GM23338 (cell line): ENCODE results near the gene SCNN1A. TPM values are rescaled to one million over a fixed set of nuclear protein-coding genes. Genes with fewer than 3 reads are reported as not detected.

Source experiments
- ATAC-seq: fragments of 200-7000 bp; cut with Tn5 transposase; 3 replicates; pipeline ENCODE4 v1.9.1; 2020
- DNase-seq: peaks from one replicate; pipeline ENCODE4 v3.0.0-alpha.2; 2015; ENCODE audit warnings: low spot score
- H2AFZ ChIP-seq: fragments of 200-600 bp; sonication (generic); 2 replicates; pipeline ENCODE4 v1.8.0; 2016; ENCODE audit warnings: antibody characterized with exemption, mild to moderate bottlenecking, moderate library complexity
- H3F3A ChIP-seq: fragments of 200-600 bp; sonication (generic); replicated peaks from 2 replicates; pipeline ENCODE4 v1.8.0; 2017; ENCODE audit warnings: antibody characterized with exemption, mixed run types, low read depth
- H3K27ac ChIP-seq: fragments of 200-600 bp; sonication (generic); 2 replicates; pipeline ENCODE4 v1.6.1; 2016; ENCODE audit warnings: low read depth
- H3K27me3 ChIP-seq: fragments of 200-600 bp; sonication (generic); 2 replicates; pipeline ENCODE4 v1.8.0; 2016; ENCODE audit warnings: mild to moderate bottlenecking, mixed run types, moderate library complexity; ENCODE audit not compliant: insufficient read depth
- H3K36me3 ChIP-seq: fragments of 200-600 bp; sonication (generic); 2 replicates; pipeline ENCODE4 v1.8.0; 2016; ENCODE audit warnings: mild to moderate bottlenecking; ENCODE audit not compliant: insufficient read depth
- H3K4me1 ChIP-seq: fragments of 200-600 bp; sonication (generic); 2 replicates; pipeline ENCODE4 v1.8.0; 2016; ENCODE audit warnings: mild to moderate bottlenecking, moderate library complexity; ENCODE audit not compliant: insufficient read depth
- H3K4me2 ChIP-seq: fragments of 200-600 bp; sonication (generic); 2 replicates; pipeline ENCODE4 v1.7.1; 2017; ENCODE audit warnings: mixed run types
- H3K4me3 ChIP-seq: fragments of 200-600 bp; sonication (generic); 2 replicates; pipeline ENCODE4 v1.6.1; 2016; ENCODE audit warnings: mixed run types
- H3K79me2 ChIP-seq: fragments of 200-600 bp; sonication (generic); replicated peaks from 2 replicates; pipeline ENCODE4 v1.8.0; 2017; ENCODE audit warnings: mild to moderate bottlenecking; ENCODE audit not compliant: insufficient read depth
- H3K9me2 ChIP-seq: fragments of 200-600 bp; sonication (generic); 2 replicates; pipeline ENCODE4 v1.8.0; 2017; ENCODE audit not compliant: insufficient read depth
- H4K20me1 ChIP-seq: fragments of 200-600 bp; sonication (generic); replicated peaks from 2 replicates; pipeline ENCODE4 v1.8.0; 2017; ENCODE audit warnings: mild to moderate bottlenecking; ENCODE audit not compliant: insufficient read depth
- H3K27ac Mint-ChIP-seq: 2 replicates; pipeline ENCODE4 v1.8.0; 2020; ENCODE audit warnings: inconsistent platforms, mild to moderate bottlenecking, moderate library complexity, mixed read lengths
- H3K27me3 Mint-ChIP-seq: 3 replicates; pipeline ENCODE4 v1.8.0; 2022; ENCODE audit warnings: low read depth, mild to moderate bottlenecking, moderate library complexity, mixed read lengths, inconsistent platforms; ENCODE audit not compliant: insufficient read depth, poor library complexity
- H3K36me3 Mint-ChIP-seq: 3 replicates; pipeline ENCODE4 v1.8.0; 2021; ENCODE audit warnings: low read depth, mild to moderate bottlenecking, inconsistent platforms, moderate library complexity, mixed read lengths
- H3K4me1 Mint-ChIP-seq: 3 replicates; pipeline ENCODE4 v1.8.0; 2020; ENCODE audit warnings: mild to moderate bottlenecking, inconsistent platforms, mixed read lengths
- H3K4me3 Mint-ChIP-seq: 3 replicates; pipeline ENCODE4 v1.8.0; 2021; ENCODE audit warnings: moderate library complexity, mild to moderate bottlenecking, inconsistent platforms, mixed read lengths
- H3K9me3 Mint-ChIP-seq: 3 replicates; pipeline ENCODE4 v1.8.0; 2020; ENCODE audit warnings: moderate library complexity, mild to moderate bottlenecking, inconsistent platforms, mixed read lengths
- CTCF ChIP-seq, 2 experiments: fragments of 200-600 bp in 1 of 2; sonication (generic) in 1 of 2; conservative IDR thresholded peaks; 2 replicates each; pipeline versions ENCODE4 v1.5.1 to v1.6.1; 2016 to 2017; ENCODE audit warnings: antibody characterized with exemption in 2 of 2, low read depth in 2 of 2, mild to moderate bottlenecking in 2 of 2, moderate library complexity in 1 of 2
- ETS1 ChIP-seq: IDR thresholded peaks from 2 replicates; pipeline ENCODE4 v1.6.1; 2016; ENCODE audit warnings: antibody characterized with exemption
- EZH2phosphoT487 ChIP-seq: fragments of 200-600 bp; sonication (generic); IDR thresholded peaks from one replicate; pipeline ENCODE4 v1.8.1; 2018; ENCODE audit warnings: antibody characterized with exemption; ENCODE audit not compliant: unreplicated experiment
- POLR2AphosphoS5 ChIP-seq: IDR thresholded peaks from 2 replicates; pipeline ENCODE4 v1.6.1; 2016; ENCODE audit warnings: antibody characterized with exemption, low read depth
- REST ChIP-seq: IDR thresholded peaks from one replicate; pipeline ENCODE4 v1.6.1; 2018; ENCODE audit warnings: antibody characterized with exemption; ENCODE audit not compliant: unreplicated experiment
- STAT1 ChIP-seq: IDR thresholded peaks from one replicate; pipeline ENCODE4 v1.6.1; 2016; ENCODE audit warnings: antibody characterized with exemption; ENCODE audit not compliant: unreplicated experiment
- ZNF114 ChIP-seq: fragments of 250-450 bp; sonication (Bioruptor Pico); IDR thresholded peaks from 2 replicates; pipeline ENCODE4 v1.5.0; 2020; ENCODE audit warnings: mild to moderate bottlenecking, moderate library complexity
- ZNF331 ChIP-seq: fragments of 250-450 bp; sonication (Bioruptor Pico); IDR thresholded peaks from 2 replicates; pipeline ENCODE4 v1.5.0; 2020; ENCODE audit warnings: low read depth, mild to moderate bottlenecking, moderate library complexity
- ZNF462 ChIP-seq: fragments of 250-450 bp; sonication (Bioruptor Pico); IDR thresholded peaks from 2 replicates; pipeline ENCODE4 v1.5.0; 2020; ENCODE audit warnings: mild to moderate bottlenecking, moderate library complexity
- polyA plus RNA-seq: library from polyadenylated mRNA; unstranded; fragments of >200 nt; fragmentation: Nextera tagmentation; extraction: Ambion mirVana; gene quantifications from 2 replicates; pipeline ENCODE4 v1.2.1, GENCODE V29; 2016
- total RNA-seq: library from RNA; depleted of rRNA; stranded (reverse); fragments of >200 nt; shearing (Covaris generic); gene quantifications from 2 replicates; pipeline ENCODE4 v1.2.3, GENCODE V29; 2014

SCNN1A gene
- total and polyA plus RNA-seq, 2 experiments from 2014 or later = 37.1 to 125 TPM

- TF ChIP-seq ZNF462 (CRISPR knock-in tag) = no peak
- no peak for TF ChIP-seq ETS1
- no peak for TF ChIP-seq ZNF331 (CRISPR knock-in tag)
- no peak for TF ChIP-seq EZH2phosphoT487
- TF ChIP-seq STAT1 = no peak
- TF ChIP-seq ZNF114 (CRISPR knock-in tag) = no peak
These were observed 11.1 kb upstream of the SCNN1A start (continued) for GRCh38 chr12:6386491-6386890.

- Mint-ChIP-seq H3K27me3 (peaks cover 15% of the 10 kb centered on the region), H3K4me3 (no peak overlapping the region), H3K36me3 (no peaks in the 10 kb centered on the region), H3K9me3 (no peaks in the 10 kb centered on the region; the same call in 2 of the 3 replicates), H3K4me1 (peaks cover 37% of the 10 kb centered on the region), H3K27ac (no peak overlapping the region)
- Histone ChIP-seq H3K4me3 (no peak overlapping the region), H3K27ac (no peak overlapping the region), H3K4me1 (peaks cover 19% of the 10 kb centered on the region), H3F3A (0 out of 2 replicates have a peak, but pooled peaks cover 2% of the 10 kb centered on the region), H3K9me2 (no peaks in the 10 kb centered on the region), H3K27me3 (peaks cover 21% of the 10 kb centered on the region), H3K36me3 (no peaks in the 10 kb centered on the region; the same call in 1 of the 2 replicates), H2AFZ (no peak overlapping the region), H3K79me2 (no peaks in the 10 kb centered on the region), H3K4me2 (no peak overlapping the region), H4K20me1 (no peaks in the 10 kb centered on the region)
- ATAC-seq (no peak), DNase-seq (no peak)
- TF ChIP-seq ETS1 (no peak), ZNF114 (CRISPR knock-in tag) (no peak), REST (no peak), CTCF (conservative IDR thresholded peaks at IDR 0.05; ENCODE audit: low read depth in 2 of 2) (no peak), EZH2phosphoT487 (no peak), STAT1 (no peak), POLR2AphosphoS5 (no peak)
These were observed 10.7 kb upstream of the SCNN1A start for GRCh38 chr12:6386038-6386437.
